Activated CD4-positive, alpha-beta memory T cell treated with anti-CD3 and anti-CD28 coated beads, Interleukin-2, amount 10 ng/mL, durations not matched to agents 7 days and 5 days (primary cell): ENCODE data around the gene KIT. TPM values are rescaled to one million over a fixed set of nuclear protein-coding genes. Genes with fewer than 3 reads are reported as not detected.
"Not testable (repeated sequence)": the region's sequence is repeated elsewhere in the genome, so short reads cannot be mapped to it uniquely, and the experiment has no call there.

ENCODE experiments used
- CTCF ChIA-PET: fragments of 350-600 bp; sonication (Branson Sonifier 250); formaldehyde crosslinking; loops from one replicate; lab custom pipeline; 2021; ENCODE audit warnings: antibody characterized with exemption, inconsistent platforms; lab: Charles Lee
- POLR2A ChIA-PET: fragments of 350-600 bp; sonication (Branson Sonifier 250); formaldehyde crosslinking; loops from one replicate; lab custom pipeline; 2021; ENCODE audit warnings: antibody characterized with exemption; lab: Charles Lee
- DNase-seq: peaks from one replicate; pipeline ENCODE4 v3.0.0-alpha.2; 2020
- H3K27ac Mint-ChIP-seq: one replicate; pipeline ENCODE4 v1.8.0; 2021; ENCODE audit warnings: mild to moderate bottlenecking, mixed read lengths
- H3K27me3 Mint-ChIP-seq: one replicate; pipeline ENCODE4 v1.8.0; 2021; ENCODE audit warnings: mixed read lengths
- H3K36me3 Mint-ChIP-seq: one replicate; pipeline ENCODE4 v1.8.0; 2021; ENCODE audit warnings: low read depth, mixed read lengths
- H3K4me1 Mint-ChIP-seq: one replicate; pipeline ENCODE4 v1.8.0; 2021; ENCODE audit warnings: mixed read lengths
- H3K4me3 Mint-ChIP-seq: one replicate; pipeline ENCODE4 v1.8.0; 2021; ENCODE audit warnings: mild to moderate bottlenecking, mixed read lengths
- H3K9me3 Mint-ChIP-seq: one replicate; pipeline ENCODE4 v1.8.0; 2021; ENCODE audit warnings: mixed read lengths
- total RNA-seq, 2 experiments: library from RNA; stranded (reverse); gene quantifications; one replicate each; pipeline ENCODE4 v1.2.3, GENCODE V29; 2021

The KIT gene
- total RNA-seq: under 1 TPM; 0.65 to 0.73 TPM

DNA sequence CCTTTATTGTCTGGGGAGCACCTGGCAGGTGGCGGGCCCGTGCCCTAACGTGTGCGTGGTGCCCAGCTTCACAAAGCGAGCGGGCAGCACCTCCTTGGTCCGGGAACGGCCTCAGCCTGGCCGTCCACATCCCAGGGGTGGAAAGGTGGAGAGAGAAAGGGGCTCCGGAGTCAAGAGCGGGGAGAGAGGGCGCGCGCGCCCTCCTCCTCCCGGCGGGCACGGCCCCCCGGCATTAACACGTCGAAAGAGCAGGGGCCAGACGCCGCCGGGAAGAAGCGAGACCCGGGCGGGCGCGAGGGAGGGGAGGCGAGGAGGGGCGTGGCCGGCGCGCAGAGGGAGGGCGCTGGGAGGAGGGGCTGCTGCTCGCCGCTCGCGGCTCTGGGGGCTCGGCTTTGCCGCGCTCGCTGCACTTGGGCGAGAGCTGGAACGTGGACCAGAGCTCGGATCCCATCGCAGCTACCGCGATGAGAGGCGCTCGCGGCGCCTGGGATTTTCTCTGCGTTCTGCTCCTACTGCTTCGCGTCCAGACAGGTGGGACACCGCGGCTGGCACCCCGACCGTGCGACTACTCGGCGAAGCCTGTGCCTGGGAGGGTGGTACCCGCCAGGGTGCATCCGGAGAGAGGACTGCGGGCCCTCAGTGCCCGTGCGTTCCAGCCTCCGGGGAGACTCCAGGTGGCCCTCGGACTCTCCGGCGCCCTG, at the start of gene KIT:
TSS of gene KIT (plus strand) at position 407 of the 701 bp plus-strand sequence. CDS start at position 465, 58 bp downstream.
- H3K36me3 Mint-ChIP-seq: no peaks in the 10 kb centered on the region
- DNase-seq: no peak
- H3K27ac Mint-ChIP-seq: no peak within 1 kb of the TSS

DNA sequence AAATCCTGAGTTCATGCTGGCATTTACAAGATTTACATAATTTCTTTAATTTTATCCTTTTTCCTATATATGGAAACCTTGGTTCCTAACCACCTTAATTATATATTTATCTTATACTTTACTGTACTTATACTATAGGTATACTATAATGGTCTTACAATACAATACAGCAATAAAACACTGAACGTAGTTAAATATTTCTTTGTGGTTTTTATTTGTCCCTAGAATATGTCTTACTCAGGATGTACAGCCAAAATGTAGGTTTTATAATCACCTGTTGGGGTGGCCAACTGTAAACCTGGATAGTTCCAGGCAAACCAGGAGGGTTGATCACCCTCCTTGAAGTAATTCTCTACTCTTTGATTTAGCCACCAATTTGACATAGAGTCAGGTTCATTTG, 48.4 kb upstream of the KIT start:
- no peak overlapping the region for H3K27ac Mint-ChIP-seq

More for the DNA sequence above, at the start of gene KIT:
- Mint-ChIP-seq H3K4me3 (peak within 1 kb of the TSS; percentile 64), H3K4me1 (peaks cover 16% of the 10 kb centered on the region), H3K9me3 (no peaks in the 10 kb centered on the region), H3K27me3 (peaks cover 70% of the 10 kb centered on the region)
- ChIA-PET CTCF (no interaction called here), POLR2A (no interaction called here)

DNA sequence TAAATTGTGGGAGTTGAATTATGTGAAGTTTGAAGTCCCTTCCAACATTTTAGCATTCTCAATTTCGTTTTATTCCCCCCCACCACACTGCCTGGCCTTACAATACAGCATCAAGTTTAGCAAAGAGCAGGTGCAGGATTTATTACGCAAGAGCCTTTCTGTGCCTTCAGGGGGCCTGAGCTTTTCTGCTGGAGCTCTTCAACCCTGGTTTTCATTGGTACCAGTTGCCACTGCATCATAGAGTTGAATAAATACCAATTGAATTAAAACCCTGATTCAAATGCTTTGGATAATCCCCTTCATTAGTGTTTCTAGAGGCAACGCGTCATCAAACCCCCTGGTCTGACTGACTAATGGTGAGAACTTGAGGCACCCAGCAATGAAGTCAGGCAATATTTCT, 43.6 kb upstream of the KIT start:
- H3K36me3 Mint-ChIP-seq: no peaks in the 10 kb centered on the region
- H3K4me3 Mint-ChIP-seq: no peak overlapping the region
- CTCF ChIA-PET: no interaction called here
- no peaks in the 10 kb centered on the region for H3K4me1 Mint-ChIP-seq
- no peaks in the 10 kb centered on the region for H3K27me3 Mint-ChIP-seq
- POLR2A ChIA-PET: no interaction called here
- DNase-seq: no peak
- no peaks in the 10 kb centered on the region for H3K9me3 Mint-ChIP-seq
- H3K27ac Mint-ChIP-seq: no peak overlapping the region

More for the DNA sequence above, 48.4 kb upstream of the KIT start:
- no peak for DNase-seq
- Mint-ChIP-seq H3K9me3 (no peaks in the 10 kb centered on the region), H3K4me3 (no peak overlapping the region), H3K27me3 (no peaks in the 10 kb centered on the region), H3K36me3 (no peaks in the 10 kb centered on the region), H3K4me1 (no peaks in the 10 kb centered on the region)
- ChIA-PET CTCF (no interaction called here), POLR2A (no interaction called here)

DNA sequence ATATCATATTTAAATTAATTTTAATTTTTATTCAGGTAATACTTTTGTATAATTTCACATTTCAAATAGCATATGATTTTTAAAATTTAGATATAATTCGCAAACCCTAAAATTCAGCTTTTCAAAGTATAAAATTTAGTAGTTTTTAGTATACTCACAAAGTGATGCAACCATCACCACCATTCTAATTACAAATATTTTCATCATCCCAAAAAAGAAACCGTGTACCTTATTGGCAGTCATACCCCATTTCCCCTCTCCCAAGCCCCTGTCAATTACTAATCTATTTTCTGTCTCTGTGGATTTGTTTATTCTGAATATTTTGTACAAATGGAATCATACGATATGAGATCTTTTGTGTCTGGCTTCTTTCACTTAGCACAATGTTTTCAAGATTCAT, 37.0 kb upstream of the KIT start:
- no peaks in the 10 kb centered on the region for H3K4me1 Mint-ChIP-seq

DNA sequence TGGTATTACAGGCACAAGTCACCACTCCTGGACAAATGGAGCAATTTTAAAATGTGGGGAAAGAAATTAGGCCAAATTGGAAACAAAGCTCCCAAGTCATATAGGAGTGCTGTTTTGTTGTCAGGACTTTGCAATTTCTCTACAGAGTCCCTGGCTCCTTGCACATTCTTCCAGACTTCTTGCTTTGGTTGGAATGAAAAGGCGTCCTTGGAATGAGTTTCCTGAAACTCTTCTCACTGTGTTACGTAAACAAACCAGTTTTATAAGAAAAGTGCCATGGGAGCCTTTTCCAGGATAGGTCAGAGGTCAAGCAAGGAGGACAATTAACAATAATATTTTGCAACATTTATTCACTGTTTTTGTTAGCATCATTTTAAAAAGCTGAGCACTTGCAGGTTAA, 32.4 kb upstream of the KIT start:
- no peaks in the 10 kb centered on the region for H3K9me3 Mint-ChIP-seq
- CTCF ChIA-PET: no interaction called here
- H3K36me3 Mint-ChIP-seq: no peaks in the 10 kb centered on the region
- POLR2A ChIA-PET: no interaction called here
- no peak for DNase-seq
- H3K27me3 Mint-ChIP-seq: peaks cover 5% of the 10 kb centered on the region
- H3K27ac Mint-ChIP-seq: no peak overlapping the region
- H3K4me3 Mint-ChIP-seq: no peak overlapping the region
- no peaks in the 10 kb centered on the region for H3K4me1 Mint-ChIP-seq

More for the DNA sequence above, 37.0 kb upstream of the KIT start:
- CTCF ChIA-PET: no interaction called here
- H3K9me3 Mint-ChIP-seq: no peaks in the 10 kb centered on the region
- H3K27ac Mint-ChIP-seq: no peak overlapping the region
- no peaks in the 10 kb centered on the region for H3K36me3 Mint-ChIP-seq
- POLR2A ChIA-PET: no interaction called here
- DNase-seq: no peak
- no peaks in the 10 kb centered on the region for H3K27me3 Mint-ChIP-seq
- no peak overlapping the region for H3K4me3 Mint-ChIP-seq

DNA sequence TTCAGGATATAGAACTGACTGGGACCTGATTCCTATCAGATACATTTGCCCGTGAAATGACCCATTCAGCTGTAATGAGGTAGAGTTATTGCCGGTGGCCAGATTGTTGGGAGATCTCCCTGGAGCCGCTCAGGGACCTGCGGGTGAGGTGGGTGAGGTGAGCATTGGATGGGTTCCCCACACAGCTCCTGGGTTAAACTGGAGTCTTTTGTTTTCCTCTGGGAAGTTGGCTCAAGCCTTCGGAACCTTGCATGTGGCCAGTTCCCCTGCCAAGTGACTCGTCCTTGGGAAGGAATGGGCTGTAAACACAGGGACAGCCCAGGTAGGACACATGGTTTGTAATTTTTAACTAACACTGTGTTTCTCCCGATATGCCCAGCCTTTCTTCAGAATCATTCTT, 31.6 kb upstream of the KIT start:
- Mint-ChIP-seq H3K27me3 (peaks cover 5% of the 10 kb centered on the region), H3K4me3 (no peak overlapping the region), H3K36me3 (no peaks in the 10 kb centered on the region), H3K9me3 (no peaks in the 10 kb centered on the region), H3K27ac (no peak overlapping the region), H3K4me1 (no peaks in the 10 kb centered on the region)
- ChIA-PET CTCF (no interaction called here), POLR2A (no interaction called here)
- DNase-seq: no peak

DNA sequence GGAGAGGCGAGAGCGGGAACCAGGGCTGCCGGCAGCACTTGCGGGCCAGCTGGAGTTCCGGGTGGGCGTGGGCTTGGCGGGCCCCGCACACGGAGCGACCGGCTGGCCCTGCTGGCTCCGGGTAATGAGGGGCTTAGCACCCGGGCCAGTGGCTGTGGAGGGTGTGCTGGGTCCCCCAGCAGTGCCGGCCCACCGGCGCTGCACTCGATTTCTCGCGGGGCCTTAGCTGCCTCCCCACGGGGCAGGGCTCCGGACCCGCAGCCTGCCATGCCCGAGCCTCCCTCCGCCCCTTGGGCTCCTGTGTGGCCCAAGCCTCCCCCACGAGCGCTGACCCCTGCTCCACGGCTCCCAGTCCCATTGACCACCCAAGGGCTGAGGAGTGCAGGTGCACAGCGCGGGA, 25.2 kb upstream of the KIT start:
- Mint-ChIP-seq H3K9me3 (no peaks in the 10 kb centered on the region), H3K4me3 (no peak overlapping the region), H3K4me1 (no peaks in the 10 kb centered on the region), H3K36me3 (no peaks in the 10 kb centered on the region), H3K27ac (no peak overlapping the region), H3K27me3 (no peaks in the 10 kb centered on the region)
- POLR2A ChIA-PET: no interaction called here
- CTCF ChIA-PET: no interaction called here
- DNase-seq: no peak

DNA sequence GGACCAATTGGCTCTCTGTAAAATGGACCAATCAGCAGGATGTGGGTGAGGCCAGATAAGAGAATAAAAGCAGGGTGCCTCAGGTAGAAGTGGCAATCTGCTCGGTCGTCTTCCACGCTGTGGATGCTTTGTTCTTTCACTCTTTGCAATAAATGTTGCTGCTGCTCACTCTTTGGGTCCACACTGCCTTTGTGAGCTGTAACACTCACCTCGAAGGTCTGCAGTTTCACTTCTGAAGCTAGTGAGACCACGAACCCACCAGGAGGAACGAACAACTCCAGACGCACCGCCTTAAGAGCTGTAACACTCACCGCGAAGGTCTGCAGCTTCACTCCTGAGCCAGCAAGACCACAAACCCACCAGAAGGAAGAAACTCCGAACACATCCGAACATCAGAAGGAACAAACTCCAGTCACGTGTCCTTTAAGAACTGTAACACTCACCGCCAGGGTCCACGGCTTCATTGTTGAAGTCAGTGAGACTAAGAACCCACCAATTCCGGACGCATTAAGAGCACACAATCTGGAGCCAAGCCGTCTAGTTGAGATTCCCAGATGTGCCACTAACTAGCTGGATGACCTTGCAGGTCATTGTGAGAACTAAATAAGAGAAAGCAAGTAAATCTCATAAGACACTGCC, 24.5 kb upstream of the KIT start:
- H3K4me1 Mint-ChIP-seq, POLR2A ChIA-PET, H3K36me3 Mint-ChIP-seq, CTCF ChIA-PET, H3K9me3 Mint-ChIP-seq, H3K27me3 Mint-ChIP-seq, H3K4me3 Mint-ChIP-seq, H3K27ac Mint-ChIP-seq, DNase-seq: not testable (repeated sequence)

DNA sequence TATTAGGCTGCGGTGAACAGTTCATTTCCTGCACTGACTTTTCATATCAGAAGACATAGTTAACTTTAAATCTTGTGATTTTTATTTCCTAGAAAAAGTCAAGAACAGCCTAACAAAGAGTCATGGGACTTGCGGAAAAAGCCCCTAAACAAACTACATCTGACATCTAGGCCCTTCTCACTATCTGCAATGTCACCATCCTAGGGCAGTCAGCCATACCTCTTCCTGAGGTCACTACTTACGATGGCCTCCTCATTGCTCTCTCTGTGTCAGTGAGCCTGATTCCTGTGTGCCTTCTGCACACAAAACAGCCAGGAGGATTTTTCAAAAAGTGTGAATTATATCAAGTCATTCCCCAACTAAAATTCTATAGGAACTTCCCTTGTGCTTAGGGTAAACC, 22.4 kb upstream of the KIT start:
- Mint-ChIP-seq H3K27me3 (peaks cover 3% of the 10 kb centered on the region), H3K4me1 (peaks cover 1% of the 10 kb centered on the region), H3K27ac (no peak overlapping the region), H3K36me3 (no peaks in the 10 kb centered on the region), H3K9me3 (no peaks in the 10 kb centered on the region), H3K4me3 (no peak overlapping the region)
- CTCF ChIA-PET: no interaction called here
- DNase-seq: no peak
- POLR2A ChIA-PET: no interaction called here

DNA sequence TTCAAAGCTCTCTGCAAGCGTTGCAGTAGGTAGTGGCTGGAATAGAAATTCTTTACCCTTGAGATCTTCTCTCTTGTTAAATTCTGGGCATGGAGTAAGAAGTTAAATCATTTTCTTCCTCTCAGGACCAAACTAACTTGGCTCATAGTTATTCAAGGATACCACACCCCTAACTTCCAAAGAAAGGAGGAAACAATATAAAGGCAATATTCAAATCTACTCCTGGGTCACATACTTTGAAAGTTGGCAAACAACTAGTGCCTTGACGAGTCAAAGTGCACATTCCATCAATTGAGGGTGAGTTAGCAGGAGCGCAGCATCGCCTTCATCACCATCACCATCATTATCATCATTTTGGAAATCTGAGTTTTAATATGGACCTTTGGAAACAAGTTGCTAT, 20.4 kb upstream of the KIT start:
- no peaks in the 10 kb centered on the region for H3K9me3 Mint-ChIP-seq
- no peak for DNase-seq
- peaks cover 3% of the 10 kb centered on the region for H3K27me3 Mint-ChIP-seq
- H3K4me3 Mint-ChIP-seq: no peak overlapping the region
- POLR2A ChIA-PET: no interaction called here
- H3K36me3 Mint-ChIP-seq: no peaks in the 10 kb centered on the region
- CTCF ChIA-PET: no interaction called here
- H3K4me1 Mint-ChIP-seq: peaks cover 9% of the 10 kb centered on the region
- no peak overlapping the region for H3K27ac Mint-ChIP-seq

DNA sequence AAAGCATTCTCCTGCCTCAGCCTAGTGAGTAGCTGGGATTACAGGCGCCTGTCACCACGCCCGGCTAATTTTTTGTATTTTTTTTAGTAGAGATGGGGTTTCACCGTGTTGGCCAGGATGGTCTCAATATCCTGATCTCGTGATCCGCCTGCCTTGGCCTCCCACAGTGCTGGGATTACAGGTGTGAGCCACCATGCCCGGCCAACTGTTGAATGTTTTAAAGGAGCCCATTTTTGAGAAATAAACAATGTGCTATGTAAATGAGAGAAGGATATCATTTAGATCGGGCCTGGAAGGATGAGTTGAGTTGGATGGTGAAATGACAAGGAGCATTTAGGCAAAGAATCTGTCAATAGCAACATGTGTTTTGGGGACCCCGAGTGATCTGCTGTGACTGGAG, 16.7 kb upstream of the KIT start:
- H3K9me3 Mint-ChIP-seq, POLR2A ChIA-PET, H3K36me3 Mint-ChIP-seq, DNase-seq, H3K27ac Mint-ChIP-seq, H3K4me1 Mint-ChIP-seq, H3K27me3 Mint-ChIP-seq, H3K4me3 Mint-ChIP-seq: not testable (repeated sequence)
- CTCF ChIA-PET: interaction anchor here (0.6 kb wide), 1 partner anchor 1252 kb away, joined by 3 read pairs; no protein-coding TSS in a partner anchor

DNA sequence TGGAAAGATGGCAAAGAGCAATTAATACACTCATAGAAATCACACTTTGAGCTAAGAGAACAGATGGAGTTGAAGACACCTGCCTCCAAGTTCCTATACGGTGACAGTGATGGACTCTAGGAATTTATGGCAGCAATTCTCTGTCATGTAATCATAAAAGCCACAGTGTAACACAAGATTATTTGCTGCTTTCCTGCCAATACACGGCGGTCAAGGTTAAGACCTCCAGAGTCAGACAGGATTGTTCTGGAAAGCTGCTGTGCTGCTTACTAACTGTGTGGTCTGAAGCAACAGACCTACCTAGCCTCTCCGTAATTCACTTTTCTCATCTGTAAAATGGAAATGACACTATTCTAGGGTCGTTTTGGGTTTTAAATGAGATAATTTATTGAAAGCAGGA, 14.6 kb upstream of the KIT start:
- no peak overlapping the region for H3K4me3 Mint-ChIP-seq
- ChIA-PET CTCF (no interaction called here), POLR2A (no interaction called here)
- DNase-seq: no peak
- peaks cover 9% of the 10 kb centered on the region for H3K4me1 Mint-ChIP-seq
- no peaks in the 10 kb centered on the region for H3K36me3 Mint-ChIP-seq
- no peak overlapping the region for H3K27ac Mint-ChIP-seq
- peaks cover 4% of the 10 kb centered on the region for H3K27me3 Mint-ChIP-seq
- H3K9me3 Mint-ChIP-seq: no peaks in the 10 kb centered on the region

DNA sequence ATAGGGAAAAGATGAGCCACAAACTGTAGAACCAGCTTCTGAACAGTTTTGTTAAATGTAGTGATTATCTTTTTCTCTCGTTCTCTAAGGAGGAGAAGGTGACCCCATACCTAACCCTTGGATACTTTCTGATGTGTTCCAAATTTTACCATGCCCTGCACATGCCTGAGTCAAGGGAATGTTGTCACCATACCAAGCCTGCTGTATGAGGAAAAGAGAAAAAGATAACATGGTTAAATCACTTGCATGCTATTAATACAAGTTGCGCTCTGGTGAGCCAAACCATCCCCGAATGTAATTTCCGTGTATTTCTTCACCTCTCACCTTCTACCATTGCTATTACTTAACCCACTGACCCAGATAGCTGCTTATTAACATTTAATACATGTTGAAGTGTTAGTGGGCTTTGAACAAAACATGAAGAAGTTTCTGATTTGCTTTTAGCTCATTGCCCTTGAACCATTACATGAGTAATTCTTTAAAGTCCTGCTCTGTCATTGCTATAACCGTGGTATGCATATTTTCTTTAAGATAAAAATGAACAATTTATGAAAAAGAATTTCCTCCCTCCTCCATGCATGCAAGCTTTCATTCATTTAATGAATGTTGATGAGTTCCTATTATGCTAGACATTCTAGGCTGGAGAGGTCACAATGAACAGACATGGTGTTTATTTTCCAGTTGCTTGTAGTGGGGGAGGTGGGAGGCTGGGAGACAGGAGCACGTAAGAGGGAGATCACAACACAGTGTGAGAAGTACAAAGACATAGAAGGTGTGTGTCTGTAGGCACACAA, 13.6 kb upstream of the KIT start:
- Mint-ChIP-seq H3K27ac (no peak overlapping the region), H3K27me3 (peaks cover 2% of the 10 kb centered on the region), H3K9me3 (no peaks in the 10 kb centered on the region), H3K4me3 (no peak overlapping the region), H3K4me1 (peaks cover 9% of the 10 kb centered on the region), H3K36me3 (no peaks in the 10 kb centered on the region)
- ChIA-PET POLR2A (no interaction called here), CTCF (no interaction called here)
- DNase-seq: no peak
